Stimulated activated CD8-positive, alpha-beta memory T cell treated with anti-CD3 and anti-CD28 coated beads, Interleukin-7, amount 100 ng/mL, for 1 hour (primary cell): ENCODE results near the gene GRIN1.
A peak's percentile ranks its signal among the peaks of the same experiment; 100 is the strongest.

Experiments
- DNase-seq, 2 donors: peaks; one replicate each; pipeline ENCODE4 v3.0.0-alpha.2; 2020; ENCODE audit warnings: low read depth in 2 of 2

Gene GRIN1

GRCh38 chr9:137178201-137178938, 39.4 kb downstream of the GRIN1 start:
- DNase-seq: no peak

GRCh38 chr9:137178939-137179630, 40.1 kb downstream of the GRIN1 start:
- no peak for DNase-seq

- DNase-seq: no peak
Measured at GRCh38 chr9:137179761-137180160, 40.8 kb downstream of the GRIN1 start.

- no peak for DNase-seq
Measured at GRCh38 chr9:137180491-137180890, 41.5 kb downstream of the GRIN1 start.

GRCh38 chr9:137181680-137182079, 42.7 kb downstream of the GRIN1 start:
- no peak for DNase-seq

- no peak for DNase-seq
Measured at GRCh38 chr9:137182836-137183235, 43.9 kb downstream of the GRIN1 start.

GRCh38 chr9:137183980-137184595, 45.1 kb downstream of the GRIN1 start:
- no peak for DNase-seq

- DNase-seq: no peak
Measured at GRCh38 chr9:137184881-137185660, 46.1 kb downstream of the GRIN1 start.

- DNase-seq: no peak
Measured at GRCh38 chr9:137185921-137186320, 47.0 kb downstream of the GRIN1 start.

- DNase-seq: no peak
Measured at GRCh38 chr9:137186385-137186784, 47.4 kb downstream of the GRIN1 start.

GRCh38 chr9:137187386-137187785, 48.4 kb downstream of the GRIN1 start:
- no peak for DNase-seq

- no peak for DNase-seq
Measured at GRCh38 chr9:137188086-137188489, 49.1 kb downstream of the GRIN1 start.

- DNase-seq: peak; percentile 85 to 93
Measured at GRCh38 chr9:137188490-137189296, 49.7 kb downstream of the GRIN1 start, which contains the start of the genes ANAPC2 and SSNA1. TSS of gene ANAPC2 (minus strand) at chr9:137188560. CDS start at chr9:137188532, 28 bp downstream. TSS of gene SSNA1 (plus strand) at chr9:137188676. CDS start at chr9:137188727, 51 bp downstream.

- DNase-seq: no peak
Measured at GRCh38 chr9:137189297-137190295, 50.6 kb downstream of the GRIN1 start.

- no peak for DNase-seq
Measured at GRCh38 chr9:137190315-137190856, 51.4 kb downstream of the GRIN1 start.

GRCh38 chr9:137191245-137191644, 52.3 kb downstream of the GRIN1 start:
- DNase-seq: no peak

GRCh38 chr9:137191691-137192447, 52.9 kb downstream of the GRIN1 start:
- no peak for DNase-seq

GRCh38 chr9:137192448-137192780, 53.5 kb downstream of the GRIN1 start:
- no peak for DNase-seq

GRCh38 chr9:137192859-137193258, 53.9 kb downstream of the GRIN1 start:
- no peak for DNase-seq
